HEK293 (cell line): ENCODE measurements around the gene FRMPD4.

Experiments
- CTCF ChIA-PET: fragments of 350-600 bp; formaldehyde crosslinking; extraction: SDS; loops from one replicate; lab custom pipeline; 2021; ENCODE audit warnings: antibody characterized with exemption; lab: Yijun Ruan, JAX
- POLR2A ChIA-PET: fragments of 300-600 bp; formaldehyde crosslinking; extraction: SDS; loops from one replicate; lab custom pipeline; 2020; ENCODE audit warnings: antibody characterized with exemption, inconsistent platforms; lab: Yijun Ruan, JAX
- H3K27ac ChIP-seq: fragments of 200-500 bp; sonication (Bioruptor generic); 2 replicates; pipeline ENCODE4 v1.5.1; 2014; ENCODE audit warnings: low read depth, low read length, control low read depth, inconsistent platforms; ENCODE audit errors: extremely low read depth
- H3K36me3 ChIP-seq, 2 experiments: fragments of 200-500 bp in 1 of 2; sonication (Bioruptor generic) in 1 of 2; 1 replicate in 1 of 2; 2 replicates in 1 of 2; pipeline ENCODE4 v1.5.1; 2014 to 2017; ENCODE audit warnings: inconsistent platforms in 2 of 2, low read length in 2 of 2; ENCODE audit not compliant: control insufficient read depth in 2 of 2, insufficient read depth in 1 of 2
- H3K4me1 ChIP-seq: fragments of 200-500 bp; sonication (Bioruptor generic); 2 replicates; pipeline ENCODE4 v1.5.1; 2014; ENCODE audit warnings: mild to moderate bottlenecking, low read length, inconsistent platforms; ENCODE audit not compliant: control insufficient read depth, insufficient read depth
- H3K4me3 ChIP-seq: 2 replicates; pipeline ENCODE4 v1.5.1; 2011; ENCODE audit warnings: low read depth, mild to moderate bottlenecking, control low read depth, low read length, moderate library complexity
- H3K9me3 ChIP-seq: fragments of 200-500 bp; sonication (Bioruptor generic); 2 replicates; pipeline ENCODE4 v1.5.1; 2014; ENCODE audit warnings: low read depth, low read length, inconsistent platforms; ENCODE audit not compliant: control insufficient read depth, insufficient read depth
- AEBP2 ChIP-seq: fragments of 450-650 bp; formaldehyde crosslinking; IDR thresholded peaks from 2 replicates; pipeline ENCODE4 v1.5.1; 2016; ENCODE audit warnings: missing biosample characterization, missing genetic modification characterization, borderline replicate concordance
- ATF2 ChIP-seq: fragments of 450-650 bp; formaldehyde crosslinking; IDR thresholded peaks from 2 replicates; pipeline ENCODE4 v1.5.1; 2016; ENCODE audit warnings: missing biosample characterization, missing genetic modification characterization, low read depth
- CTCF ChIP-seq: fragments of 450-650 bp; formaldehyde crosslinking; IDR thresholded peaks from 2 replicates; pipeline ENCODE4 v1.5.1; 2016; ENCODE audit warnings: missing biosample characterization, missing genetic modification characterization
- GLIS2 ChIP-seq: fragments of 450-650 bp; formaldehyde crosslinking; IDR thresholded peaks from 2 replicates; pipeline ENCODE4 v1.5.1; 2016; ENCODE audit warnings: missing biosample characterization, missing genetic modification characterization
- HOXD13 ChIP-seq: sonication (generic); formaldehyde crosslinking; IDR thresholded peaks from 2 replicates; pipeline ENCODE4 v1.8.0; 2022; ENCODE audit warnings: missing genetic modification reagents, borderline replicate concordance
- IKZF3 ChIP-seq: fragments of 450-650 bp; IDR thresholded peaks from 2 replicates; pipeline ENCODE4 v1.5.0; 2018; ENCODE audit warnings: missing biosample characterization, mild to moderate bottlenecking, missing genetic modification characterization, moderate library complexity
- KLF10 ChIP-seq: fragments of 450-650 bp; IDR thresholded peaks from 2 replicates; pipeline ENCODE4 v1.5.1; 2018; ENCODE audit warnings: missing biosample characterization, mild to moderate bottlenecking, missing genetic modification characterization
- OSR2 ChIP-seq: fragments of 450-650 bp; formaldehyde crosslinking; IDR thresholded peaks from 2 replicates; pipeline ENCODE4 v1.5.1; 2016; ENCODE audit warnings: missing biosample characterization, missing genetic modification characterization
- ZBTB8A ChIP-seq: fragments of 450-650 bp; formaldehyde crosslinking; IDR thresholded peaks from 2 replicates; pipeline ENCODE4 v1.5.1; 2016; ENCODE audit warnings: missing biosample characterization, missing genetic modification characterization
- ZEB2 ChIP-seq: fragments of 450-650 bp; formaldehyde crosslinking; IDR thresholded peaks from 2 replicates; pipeline ENCODE4 v1.5.1; 2016; ENCODE audit warnings: missing biosample characterization, missing genetic modification characterization
- ZFP37 ChIP-seq: fragments of 450-650 bp; formaldehyde crosslinking; IDR thresholded peaks from 2 replicates; pipeline ENCODE4 v1.5.1; 2016; ENCODE audit warnings: missing biosample characterization, missing genetic modification characterization
- ZFP41 ChIP-seq: fragments of 450-650 bp; formaldehyde crosslinking; IDR thresholded peaks from 2 replicates; pipeline ENCODE4 v1.5.1; 2016; ENCODE audit warnings: missing biosample characterization, missing genetic modification characterization, borderline replicate concordance
- ZNF223 ChIP-seq: fragments of 450-650 bp; formaldehyde crosslinking; IDR thresholded peaks from 2 replicates; pipeline ENCODE4 v1.5.1; 2016; ENCODE audit warnings: missing biosample characterization, missing genetic modification characterization
- ZNF302 ChIP-seq: fragments of 450-650 bp; formaldehyde crosslinking; IDR thresholded peaks from 2 replicates; pipeline ENCODE4 v1.5.1; 2016; ENCODE audit warnings: missing biosample characterization, missing genetic modification characterization, low read depth
- ZNF311 ChIP-seq: fragments of 450-650 bp; formaldehyde crosslinking; IDR thresholded peaks from 2 replicates; pipeline ENCODE4 v1.5.1; 2017; ENCODE audit warnings: missing biosample characterization, missing genetic modification characterization, borderline replicate concordance
- ZNF37A ChIP-seq: fragments of 450-650 bp; IDR thresholded peaks from 2 replicates; pipeline ENCODE4 v1.5.1; 2018; ENCODE audit warnings: missing biosample characterization, missing genetic modification characterization
- ZNF391 ChIP-seq: fragments of 450-650 bp; formaldehyde crosslinking; IDR thresholded peaks from 2 replicates; pipeline ENCODE4 v1.5.1; 2016; ENCODE audit warnings: low read depth, missing biosample characterization, missing genetic modification characterization, borderline replicate concordance
- ZNF548 ChIP-seq: fragments of 450-650 bp; formaldehyde crosslinking; IDR thresholded peaks from 2 replicates; pipeline ENCODE4 v1.5.1; 2016; ENCODE audit warnings: missing biosample characterization, missing genetic modification characterization
- ZNF558 ChIP-seq: fragments of 450-650 bp; formaldehyde crosslinking; IDR thresholded peaks from 2 replicates; pipeline ENCODE4 v1.5.1; 2016; ENCODE audit warnings: missing biosample characterization, missing genetic modification characterization
- ZNF610 ChIP-seq: fragments of 450-650 bp; formaldehyde crosslinking; IDR thresholded peaks from 2 replicates; pipeline ENCODE4 v1.5.1; 2016; ENCODE audit warnings: missing biosample characterization, missing genetic modification characterization, borderline replicate concordance
- ZSCAN18 ChIP-seq: fragments of 450-650 bp; formaldehyde crosslinking; IDR thresholded peaks from 2 replicates; pipeline ENCODE4 v1.5.1; 2016; ENCODE audit warnings: missing biosample characterization, missing genetic modification characterization
- ZSCAN4 ChIP-seq: fragments of 450-650 bp; formaldehyde crosslinking; IDR thresholded peaks from 2 replicates; pipeline ENCODE4 v1.5.1; 2017; ENCODE audit warnings: missing biosample characterization, missing genetic modification characterization
- ZXDB ChIP-seq: fragments of 450-650 bp; formaldehyde crosslinking; IDR thresholded peaks from 2 replicates; pipeline ENCODE4 v1.5.1; 2016; ENCODE audit warnings: missing biosample characterization, missing genetic modification characterization

Gene FRMPD4

GRCh38 chrX:12751887-12752286 is 613.6 kb downstream of the FRMPD4 start (continued):
- TF ChIP-seq ZEB2 (tag by site-specific recombination), result no peak
- TF ChIP-seq KLF10, result no peak
- no peak for TF ChIP-seq ZFP37 (tag by site-specific recombination)
- TF ChIP-seq ZBTB8A (tag by site-specific recombination), result no peak
- no peak for TF ChIP-seq ZNF548

GRCh38 chrX:12753366-12753765 is 615.1 kb downstream of the FRMPD4 start:
- Histone ChIP-seq H3K36me3 (no peaks in the 10 kb centered on the region), H3K4me1 (no peaks in the 10 kb centered on the region), H3K4me3 (no peak overlapping the region), H3K9me3 (no peaks in the 10 kb centered on the region; the same call in 1 of the 2 replicates), H3K27ac (no peak overlapping the region)
- CTCF ChIA-PET, result interaction anchor here (4.2 kb wide), 1 partner anchor 16 kb away, joined by 39 read pairs; no protein-coding TSS in a partner anchor
- POLR2A ChIA-PET, result no interaction called here
- no peak for TF ChIP-seq ZNF311 (tag by site-specific recombination)
- TF ChIP-seq ZNF610 (tag by site-specific recombination), result no peak
- TF ChIP-seq IKZF3 (tag by site-specific recombination), result no peak
- TF ChIP-seq AEBP2 (tag by site-specific recombination), result no peak
- no peak for TF ChIP-seq ZNF391 (tag by site-specific recombination)

GRCh38 chrX:12758291-12758690 is 620.0 kb downstream of the FRMPD4 start:
- CTCF ChIA-PET, result interaction anchor here (5.1 kb wide), 1 partner anchor 13 kb away, joined by 50 read pairs; no protein-coding TSS in a partner anchor

More at GRCh38 chrX:12758291-12758690, 620.0 kb downstream of the FRMPD4 start:
- no peaks in the 10 kb centered on the region for H3K9me3 ChIP-seq
- POLR2A ChIA-PET, result no interaction called here
- no peak for TF ChIP-seq ZNF37A
- no peak for TF ChIP-seq HOXD13 (CRISPR knock-in tag)
- TF ChIP-seq ZSCAN4, result no peak
- TF ChIP-seq GLIS2 (tag by site-specific recombination), result no peak
- TF ChIP-seq ZNF302 (tag by site-specific recombination), result no peak
- TF ChIP-seq ZNF558 (tag by site-specific recombination), result no peak
- no peak for TF ChIP-seq CTCF
- no peak for TF ChIP-seq ZFP41 (tag by site-specific recombination)
- peak; percentile 57 for TF ChIP-seq OSR2 (tag by site-specific recombination)
- no peak for TF ChIP-seq ZXDB (tag by site-specific recombination)
- TF ChIP-seq ATF2 (tag by site-specific recombination), result peak; percentile 74
- no peak for TF ChIP-seq ZNF223
- no peak for TF ChIP-seq ZSCAN18
- H3K27ac ChIP-seq, result no peak overlapping the region
- H3K4me3 ChIP-seq, result no peak overlapping the region
- no peaks in the 10 kb centered on the region for H3K4me1 ChIP-seq
- H3K36me3 ChIP-seq, result no peaks in the 10 kb centered on the region
